ENCODE data around the gene CALHM6. TPM values are rescaled to one million over a fixed set of nuclear protein-coding genes. Genes with fewer than 3 reads are reported as not detected.

Gene CALHM6
- total and polyA plus RNA-seq, 4 donors, result 6.7 to 9.0 (median 7.8) TPM

DNA sequence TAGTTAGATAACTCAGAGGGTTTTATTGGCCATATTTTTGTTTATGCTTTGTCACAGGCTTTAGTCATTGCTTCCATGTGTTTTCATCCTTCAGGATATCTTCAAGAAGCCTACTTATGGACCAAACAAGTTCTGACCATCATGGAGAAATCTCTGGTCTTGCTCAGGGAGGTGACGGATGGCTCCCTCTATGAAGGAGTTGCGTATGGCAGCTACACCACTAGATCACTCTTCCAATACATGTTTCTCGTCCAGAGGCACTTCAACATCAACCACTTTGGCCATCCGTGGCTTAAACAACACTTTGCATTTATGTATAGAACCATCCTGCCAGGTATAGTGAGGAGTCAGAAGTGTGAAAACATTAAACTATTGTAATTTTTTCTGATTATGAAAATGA is 30.3 kb upstream of the CALHM6 start:
- no peak for DNase-seq (ENCODE audit: low read depth in 4 of 6, low spot score in 6 of 6)
- Histone ChIP-seq H3K9me3 (ENCODE audit: control insufficient read depth, insufficient read depth, low read length) (no peaks in the 10 kb centered on the region), H3K36me3 (ENCODE audit: control insufficient read depth, insufficient read depth, low read length) (no peaks in the 10 kb centered on the region), H3K4me3 (ENCODE audit: low read depth, low read length) (no peak overlapping the region), H3K27me3 (ENCODE audit: control insufficient read depth, insufficient read depth, low read length) (no peaks in the 10 kb centered on the region), H3K27ac (ENCODE audit: low read depth, low read length) (no peak overlapping the region), H3K4me1 (ENCODE audit: control insufficient read depth, insufficient read depth, low read length) (no peaks in the 10 kb centered on the region)
- 100% methylated on average over 2 of the region's 4 CpGs for WGBS (ENCODE audit: insufficient coverage)

DNA sequence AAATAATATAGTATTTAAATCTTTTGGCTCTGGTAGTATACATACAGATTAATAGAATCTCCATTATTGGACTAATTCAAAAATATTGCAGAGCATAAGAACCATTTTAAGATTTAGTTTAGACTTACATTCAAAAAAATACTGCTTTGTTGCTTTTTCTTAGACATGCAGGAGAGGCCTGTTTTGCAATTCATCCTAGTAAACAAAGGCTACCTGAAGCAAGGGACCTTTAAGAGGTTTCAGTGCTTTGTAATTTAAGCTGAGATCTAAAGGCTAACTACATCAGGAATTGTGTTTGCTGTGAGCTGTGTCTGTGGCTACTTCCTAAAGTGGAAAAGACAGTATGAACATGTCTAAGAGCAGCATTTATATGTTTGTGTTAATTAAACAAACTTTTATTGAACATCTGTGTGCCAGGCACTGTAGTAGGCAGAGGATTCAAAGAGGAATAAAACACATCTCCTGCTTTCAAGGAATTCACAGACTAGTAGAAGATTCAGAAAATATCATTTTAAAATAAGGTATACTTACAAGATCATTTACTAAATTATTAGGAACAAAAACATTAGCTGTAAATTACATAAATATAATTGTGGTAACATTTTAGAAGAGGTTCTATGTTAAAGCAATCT is 29.1 kb upstream of the CALHM6 start:
- no peak for DNase-seq (ENCODE audit: low read depth in 4 of 6, low spot score in 6 of 6)
- H3K4me3 ChIP-seq (ENCODE audit: low read depth, low read length), result no peak overlapping the region
- no peaks in the 10 kb centered on the region for H3K36me3 ChIP-seq (ENCODE audit: control insufficient read depth, insufficient read depth, low read length)
- no peaks in the 10 kb centered on the region for H3K9me3 ChIP-seq (ENCODE audit: control insufficient read depth, insufficient read depth, low read length)
- H3K27me3 ChIP-seq (ENCODE audit: control insufficient read depth, insufficient read depth, low read length), result no peaks in the 10 kb centered on the region
- H3K27ac ChIP-seq (ENCODE audit: low read depth, low read length), result no peak overlapping the region
- no peaks in the 10 kb centered on the region for H3K4me1 ChIP-seq (ENCODE audit: control insufficient read depth, insufficient read depth, low read length)

DNA sequence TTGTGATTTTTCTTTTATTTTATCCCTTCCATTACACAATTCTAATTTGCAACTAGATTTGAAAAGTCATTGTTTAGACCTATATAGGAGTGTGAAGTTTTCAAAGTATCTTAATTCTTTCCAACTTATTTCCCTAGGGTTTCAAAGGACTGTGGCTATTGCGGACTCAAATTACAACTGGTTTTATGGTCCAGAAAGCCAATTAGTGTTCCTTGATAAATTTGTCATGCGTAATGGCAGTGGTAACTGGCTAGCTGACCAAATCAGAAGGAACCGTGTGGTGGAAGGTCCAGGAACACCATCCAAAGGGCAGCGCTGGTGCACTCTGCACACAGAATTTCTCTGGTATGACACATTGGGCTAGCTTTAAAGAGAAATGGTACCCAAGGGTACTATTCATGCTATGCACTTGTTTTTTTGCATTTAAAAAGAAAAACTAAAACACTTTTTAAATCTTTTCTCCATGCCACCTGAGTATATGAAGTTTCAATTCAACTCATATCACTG is 27.9 kb upstream of the CALHM6 start:
- no peaks in the 10 kb centered on the region for H3K27me3 ChIP-seq (ENCODE audit: control insufficient read depth, insufficient read depth, low read length)
- WGBS (ENCODE audit: insufficient coverage), result 78% methylated on average over 4 of the region's 4 CpGs
- H3K27ac ChIP-seq (ENCODE audit: low read depth, low read length), result no peak overlapping the region
- no peaks in the 10 kb centered on the region for H3K36me3 ChIP-seq (ENCODE audit: control insufficient read depth, insufficient read depth, low read length)
- no peak for DNase-seq (ENCODE audit: low read depth in 4 of 6, low spot score in 6 of 6)
- H3K4me1 ChIP-seq (ENCODE audit: control insufficient read depth, insufficient read depth, low read length), result no peaks in the 10 kb centered on the region
- no peaks in the 10 kb centered on the region for H3K9me3 ChIP-seq (ENCODE audit: control insufficient read depth, insufficient read depth, low read length)
- no peak overlapping the region for H3K4me3 ChIP-seq (ENCODE audit: low read depth, low read length)

DNA sequence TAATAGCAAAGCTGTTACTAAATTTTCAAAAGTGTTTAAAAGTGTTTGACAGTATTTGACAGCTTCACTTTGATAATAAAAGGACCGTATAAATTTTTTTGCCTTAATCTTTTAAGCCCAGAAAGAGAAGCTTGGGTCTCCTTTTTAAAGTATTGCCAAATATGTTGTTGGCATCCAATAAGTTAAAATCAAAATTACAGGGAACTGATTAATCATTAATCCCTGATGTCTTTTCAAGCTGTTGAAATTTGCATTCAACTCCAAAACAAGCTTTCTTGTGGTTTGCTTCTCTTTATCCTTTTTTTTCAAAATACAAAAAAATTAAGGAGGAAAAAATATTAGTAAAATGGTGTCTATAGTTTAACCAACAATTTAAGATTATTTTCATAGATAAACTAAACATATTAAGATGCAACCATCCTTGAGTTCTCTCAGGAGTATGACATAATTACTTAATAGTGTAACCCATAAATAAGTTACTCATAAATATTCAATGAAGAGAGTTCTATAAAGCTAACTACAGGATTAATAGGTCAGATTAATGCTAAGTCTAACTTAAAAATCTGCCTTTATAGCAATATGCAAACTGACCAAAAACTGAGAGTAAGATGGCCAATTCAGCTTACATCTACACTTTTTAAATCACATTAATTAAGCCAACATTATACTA is 27.0 kb upstream of the CALHM6 start:
- Histone ChIP-seq H3K9me3 (ENCODE audit: control insufficient read depth, insufficient read depth, low read length) (no peaks in the 10 kb centered on the region), H3K4me1 (ENCODE audit: control insufficient read depth, insufficient read depth, low read length) (no peaks in the 10 kb centered on the region), H3K27me3 (ENCODE audit: control insufficient read depth, insufficient read depth, low read length) (no peaks in the 10 kb centered on the region), H3K4me3 (ENCODE audit: low read depth, low read length) (no peak overlapping the region), H3K27ac (ENCODE audit: low read depth, low read length) (no peak overlapping the region), H3K36me3 (ENCODE audit: control insufficient read depth, insufficient read depth, low read length) (no peaks in the 10 kb centered on the region)
- WGBS (ENCODE audit: insufficient coverage), result no CpG with 5 or more reads among the region's 1 CpG
- DNase-seq (ENCODE audit: low read depth in 4 of 6, low spot score in 6 of 6), result no peak

DNA sequence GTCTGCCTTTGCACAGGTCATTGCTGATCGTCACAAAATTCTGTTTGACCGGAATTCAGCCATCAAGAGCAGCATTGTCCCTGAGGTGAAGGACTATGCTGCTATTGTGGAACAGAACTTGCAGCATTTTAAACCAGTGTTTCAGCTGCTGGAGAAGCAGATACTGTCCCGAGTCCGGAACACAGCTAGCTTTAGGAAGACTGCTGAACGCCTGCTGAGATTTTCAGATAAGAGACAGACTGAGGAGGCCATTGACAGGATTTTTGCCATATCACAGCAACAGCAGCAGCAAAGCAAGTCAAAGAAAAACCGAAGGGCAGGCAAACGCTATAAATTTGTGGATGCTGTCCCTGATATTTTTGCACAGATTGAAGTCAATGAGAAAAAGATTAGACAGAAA is 24.6 kb upstream of the CALHM6 start:
- Histone ChIP-seq H3K4me1 (ENCODE audit: control insufficient read depth, insufficient read depth, low read length) (no peaks in the 10 kb centered on the region), H3K9me3 (ENCODE audit: control insufficient read depth, insufficient read depth, low read length) (no peaks in the 10 kb centered on the region), H3K27me3 (ENCODE audit: control insufficient read depth, insufficient read depth, low read length) (no peaks in the 10 kb centered on the region), H3K36me3 (ENCODE audit: control insufficient read depth, insufficient read depth, low read length) (no peaks in the 10 kb centered on the region), H3K27ac (ENCODE audit: low read depth, low read length) (no peak overlapping the region), H3K4me3 (ENCODE audit: low read depth, low read length) (no peak overlapping the region)
- WGBS (ENCODE audit: insufficient coverage), result 80% methylated on average over 6 of the region's 7 CpGs
- no peak for DNase-seq (ENCODE audit: low read depth in 4 of 6, low spot score in 6 of 6)

DNA sequence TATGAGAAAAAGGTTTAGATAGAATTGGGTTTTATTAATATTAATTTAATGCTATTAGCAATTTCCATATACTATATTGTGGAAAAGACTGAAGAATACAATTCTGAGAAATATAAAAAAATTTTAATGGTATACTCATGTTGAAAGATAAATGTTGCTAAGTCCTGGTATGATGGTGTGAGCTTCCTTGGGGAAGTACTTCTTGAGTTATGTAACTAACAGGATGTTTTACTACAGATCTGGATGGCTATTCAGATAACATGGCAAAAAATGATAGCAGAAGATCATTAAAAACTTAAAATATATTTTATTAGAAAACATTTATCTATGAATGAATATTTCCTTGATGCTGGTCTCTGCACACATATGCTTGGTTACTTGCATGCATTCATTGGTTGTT is 23.5 kb upstream of the CALHM6 start:
- Histone ChIP-seq H3K36me3 (ENCODE audit: control insufficient read depth, insufficient read depth, low read length) (no peaks in the 10 kb centered on the region), H3K27me3 (ENCODE audit: control insufficient read depth, insufficient read depth, low read length) (no peaks in the 10 kb centered on the region), H3K27ac (ENCODE audit: low read depth, low read length) (no peak overlapping the region), H3K4me1 (ENCODE audit: control insufficient read depth, insufficient read depth, low read length) (no peaks in the 10 kb centered on the region), H3K4me3 (ENCODE audit: low read depth, low read length) (no peak overlapping the region), H3K9me3 (ENCODE audit: control insufficient read depth, insufficient read depth, low read length) (no peaks in the 10 kb centered on the region)
- DNase-seq (ENCODE audit: low read depth in 4 of 6, low spot score in 6 of 6), result no peak

DNA sequence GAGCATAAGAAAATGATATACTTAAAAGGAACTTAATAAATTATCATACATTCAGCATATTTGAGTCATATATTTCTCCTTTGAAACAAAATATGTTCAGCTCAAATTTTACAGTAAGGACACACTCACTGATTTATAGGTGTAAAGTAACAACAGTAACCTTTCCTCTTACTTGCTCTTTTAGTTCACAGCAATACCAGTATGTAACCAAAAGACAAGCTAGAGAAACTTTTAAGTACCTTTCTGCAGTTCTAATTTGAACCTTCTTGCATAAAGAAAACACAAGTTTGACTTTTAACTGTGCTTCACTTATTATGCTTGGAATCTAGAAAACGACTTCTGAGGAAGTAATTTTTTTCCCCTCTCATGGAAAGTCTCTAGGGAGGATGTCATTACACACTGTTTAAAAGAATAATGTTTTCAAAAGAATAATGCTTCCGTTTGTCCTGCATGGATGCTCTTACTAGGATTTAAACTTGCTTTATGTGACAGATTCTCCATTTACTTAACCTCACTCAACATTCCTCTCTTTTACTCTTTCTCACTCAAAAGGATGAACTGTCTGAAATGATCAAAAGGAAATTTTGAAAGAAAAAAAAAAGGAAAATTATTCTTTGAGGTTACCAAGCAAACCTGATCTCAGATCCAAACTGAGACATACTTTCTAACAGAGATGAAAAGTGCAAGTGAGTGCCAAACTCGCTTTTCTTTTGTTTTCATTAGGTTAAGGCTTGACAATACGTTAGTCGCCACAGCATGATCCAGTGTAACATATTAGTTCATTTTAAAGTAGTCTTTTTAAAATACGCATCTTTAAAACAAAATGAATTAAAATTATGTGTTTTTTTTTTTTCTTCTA is 22.4 kb upstream of the CALHM6 start:
- Histone ChIP-seq H3K4me1 (ENCODE audit: control insufficient read depth, insufficient read depth, low read length) (no peaks in the 10 kb centered on the region), H3K36me3 (ENCODE audit: control insufficient read depth, insufficient read depth, low read length) (no peaks in the 10 kb centered on the region), H3K27ac (ENCODE audit: low read depth, low read length) (no peak overlapping the region), H3K9me3 (ENCODE audit: control insufficient read depth, insufficient read depth, low read length) (no peaks in the 10 kb centered on the region), H3K4me3 (ENCODE audit: low read depth, low read length) (no peak overlapping the region), H3K27me3 (ENCODE audit: control insufficient read depth, insufficient read depth, low read length) (no peaks in the 10 kb centered on the region)
- peak in 3 of 6 donors; percentile 6 to 55 (median 32) for DNase-seq (ENCODE audit: low read depth in 4 of 6, low spot score in 6 of 6)
- WGBS (ENCODE audit: insufficient coverage), result no CpG with 5 or more reads among the region's 6 CpGs

DNA sequence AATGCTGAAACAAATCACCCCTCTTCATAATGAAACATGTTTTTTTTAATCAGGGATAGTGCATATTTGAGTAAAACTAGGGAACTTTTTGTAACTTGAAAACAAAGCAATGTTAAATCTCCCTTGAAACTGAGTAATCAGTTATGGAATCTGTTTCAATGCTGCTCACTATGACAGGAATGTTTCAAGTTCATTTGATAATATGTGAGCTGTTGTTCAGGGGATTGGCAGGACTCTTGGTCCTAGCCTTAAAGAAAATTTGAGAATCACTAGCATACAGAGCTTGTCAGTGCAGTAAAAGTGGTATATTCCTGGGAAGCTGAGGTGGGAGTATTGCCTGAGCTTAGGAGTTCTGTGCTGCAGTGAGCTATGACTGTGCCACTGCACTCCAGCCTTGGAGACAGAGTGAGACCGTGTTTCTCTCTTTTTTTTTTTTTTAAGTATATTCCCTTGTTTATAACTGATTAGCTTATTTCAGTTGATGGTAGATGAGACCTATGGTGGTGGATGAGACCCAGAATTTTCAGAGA is 21.6 kb upstream of the CALHM6 start:
- H3K4me3 ChIP-seq (ENCODE audit: low read depth, low read length), result no peak overlapping the region
- no CpG with 5 or more reads among the region's 1 CpG for WGBS (ENCODE audit: insufficient coverage)
- no peak for DNase-seq (ENCODE audit: low read depth in 4 of 6, low spot score in 6 of 6)

DNA sequence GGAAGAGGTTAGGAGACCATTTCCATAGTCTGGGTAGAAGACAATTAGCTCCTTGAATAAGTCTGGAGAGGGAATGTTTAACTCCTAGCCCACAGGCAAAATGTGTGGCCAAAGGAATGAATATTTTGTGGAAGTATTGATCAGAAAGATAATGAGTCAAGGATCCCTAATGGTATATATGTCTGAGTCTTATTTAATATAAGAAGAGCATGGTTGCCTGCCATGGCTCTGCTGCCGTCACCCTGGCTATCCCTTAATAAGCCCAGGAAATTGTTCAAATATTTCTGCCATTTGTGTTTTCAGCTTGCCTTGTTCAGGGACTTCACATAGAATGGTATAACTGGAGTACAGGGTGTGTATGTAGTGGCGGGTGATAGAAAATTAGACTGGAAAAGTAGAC is 18.1 kb upstream of the CALHM6 start:
- Histone ChIP-seq H3K4me1 (ENCODE audit: control insufficient read depth, insufficient read depth, low read length) (no peaks in the 10 kb centered on the region), H3K4me3 (ENCODE audit: low read depth, low read length) (no peak overlapping the region), H3K9me3 (ENCODE audit: control insufficient read depth, insufficient read depth, low read length) (no peaks in the 10 kb centered on the region), H3K27me3 (ENCODE audit: control insufficient read depth, insufficient read depth, low read length) (no peaks in the 10 kb centered on the region), H3K36me3 (ENCODE audit: control insufficient read depth, insufficient read depth, low read length) (no peaks in the 10 kb centered on the region), H3K27ac (ENCODE audit: low read depth, low read length) (no peak overlapping the region)
- 80% methylated on average over 1 of the region's 2 CpGs for WGBS (ENCODE audit: insufficient coverage)
- no peak for DNase-seq (ENCODE audit: low read depth in 4 of 6, low spot score in 6 of 6)

More for the DNA sequence above, 21.6 kb upstream of the CALHM6 start:
- Histone ChIP-seq H3K36me3 (ENCODE audit: control insufficient read depth, insufficient read depth, low read length) (no peaks in the 10 kb centered on the region), H3K27ac (ENCODE audit: low read depth, low read length) (peak overlapping the region; percentile 42), H3K9me3 (ENCODE audit: control insufficient read depth, insufficient read depth, low read length) (no peaks in the 10 kb centered on the region), H3K4me1 (ENCODE audit: control insufficient read depth, insufficient read depth, low read length) (no peaks in the 10 kb centered on the region), H3K27me3 (ENCODE audit: control insufficient read depth, insufficient read depth, low read length) (no peaks in the 10 kb centered on the region)
